GM18907 (cell line): Measurements from ENCODE around the gene LCP2.
"Not testable (repeated sequence)": the region's sequence is repeated elsewhere in the genome, so short reads cannot be mapped to it uniquely, and the experiment has no call there.

ENCODE experiments used
- ATAC-seq: cut with Tn5 transposase; IDR thresholded peaks from one replicate; pipeline ENCODE4 v1.9.1; 2021; ENCODE audit warnings: mild to moderate bottlenecking, moderate library complexity; ENCODE audit not compliant: unreplicated experiment

The LCP2 gene

GRCh38 chr5:170250810-170251317, 46.7 kb downstream of the LCP2 start:
- no peak for ATAC-seq

DNA sequence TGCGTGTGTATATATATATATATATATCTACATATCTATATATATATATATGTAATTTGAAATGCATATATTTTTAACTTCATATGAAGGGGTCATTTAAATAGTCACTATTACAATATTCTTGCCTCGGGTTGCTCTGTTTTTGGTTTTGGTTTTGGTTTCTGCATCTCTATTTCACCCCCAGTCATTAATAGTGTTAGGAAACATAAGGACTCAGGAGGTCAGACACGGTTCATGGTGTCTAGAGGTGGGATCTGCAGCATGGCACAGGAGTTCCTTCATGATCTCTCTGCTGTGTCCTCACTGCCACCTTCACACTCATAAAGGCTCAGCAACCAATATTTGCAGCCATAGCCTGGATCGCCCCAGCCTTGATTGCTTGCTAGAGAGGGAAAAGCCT, 48.2 kb downstream of the LCP2 start:
- ATAC-seq: no peak

DNA sequence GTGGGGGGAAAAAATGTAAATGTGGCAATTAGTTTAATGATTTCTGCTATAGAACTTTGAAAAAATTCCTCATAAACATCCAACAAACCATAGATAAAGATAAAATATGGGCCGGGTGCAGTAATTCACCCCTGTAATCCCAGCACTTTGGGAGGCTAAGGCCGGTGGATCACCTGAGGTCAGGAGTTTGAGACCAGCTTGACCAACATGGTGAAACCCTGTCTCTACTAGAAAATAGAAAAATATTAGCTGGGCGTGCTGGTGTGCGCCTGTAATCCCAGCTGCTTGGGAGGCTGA, 48.7 kb downstream of the LCP2 start:
- not testable (repeated sequence) for ATAC-seq

DNA sequence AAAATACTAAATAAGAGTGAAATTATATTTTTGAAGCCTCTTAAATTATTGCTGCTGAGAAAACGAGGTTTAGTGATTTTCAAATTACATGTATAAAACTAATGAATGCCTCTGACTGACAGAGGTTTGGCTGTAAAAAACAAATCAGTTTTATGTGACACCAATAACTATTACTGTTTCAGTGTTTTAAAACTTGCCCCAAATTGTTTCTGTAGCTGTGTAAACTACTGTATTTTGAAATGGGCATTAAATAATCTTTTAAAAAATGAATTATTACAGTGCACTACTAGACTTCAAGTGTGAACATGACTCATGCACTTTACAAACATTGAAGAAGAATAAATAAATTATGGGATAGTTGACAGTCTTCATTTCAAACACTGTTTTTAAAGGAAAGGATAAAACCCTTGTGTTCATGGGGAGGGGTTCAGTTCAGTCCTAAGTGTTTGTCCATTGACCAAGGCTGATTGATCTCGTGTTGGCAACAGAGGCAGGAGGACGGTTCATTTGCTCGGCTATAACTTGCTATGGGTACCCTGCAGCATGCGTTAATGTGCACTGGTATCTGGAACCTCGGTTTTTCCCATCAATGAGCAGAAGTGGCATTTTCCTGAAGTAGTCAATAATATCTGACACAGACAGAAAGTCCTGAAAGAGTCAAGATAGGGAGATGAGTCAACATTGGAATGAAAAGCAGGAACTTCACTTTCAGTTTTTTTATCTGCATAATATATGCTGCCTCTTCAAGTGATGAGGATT, 49.2 kb downstream of the LCP2 start:
- no peak for ATAC-seq

DNA sequence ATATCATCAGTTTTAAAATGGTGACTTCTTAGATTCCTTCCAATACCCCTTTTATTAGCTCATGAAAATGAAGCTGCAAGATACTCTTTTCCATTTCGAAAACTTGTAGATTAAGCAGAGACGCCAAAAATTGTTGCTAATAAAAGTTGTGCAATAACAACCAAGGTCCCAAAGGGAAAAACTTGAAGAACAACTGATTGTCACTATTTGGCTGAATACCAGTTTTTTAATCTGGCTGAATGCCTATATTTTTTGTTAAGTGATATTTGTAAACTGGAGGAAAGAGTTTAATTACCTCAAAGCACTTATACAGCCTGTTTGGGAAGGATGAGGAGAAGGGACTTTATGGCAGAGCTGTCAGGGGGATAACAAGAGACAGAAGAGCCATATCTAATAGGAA, 50.2 kb downstream of the LCP2 start:
- no peak for ATAC-seq

DNA sequence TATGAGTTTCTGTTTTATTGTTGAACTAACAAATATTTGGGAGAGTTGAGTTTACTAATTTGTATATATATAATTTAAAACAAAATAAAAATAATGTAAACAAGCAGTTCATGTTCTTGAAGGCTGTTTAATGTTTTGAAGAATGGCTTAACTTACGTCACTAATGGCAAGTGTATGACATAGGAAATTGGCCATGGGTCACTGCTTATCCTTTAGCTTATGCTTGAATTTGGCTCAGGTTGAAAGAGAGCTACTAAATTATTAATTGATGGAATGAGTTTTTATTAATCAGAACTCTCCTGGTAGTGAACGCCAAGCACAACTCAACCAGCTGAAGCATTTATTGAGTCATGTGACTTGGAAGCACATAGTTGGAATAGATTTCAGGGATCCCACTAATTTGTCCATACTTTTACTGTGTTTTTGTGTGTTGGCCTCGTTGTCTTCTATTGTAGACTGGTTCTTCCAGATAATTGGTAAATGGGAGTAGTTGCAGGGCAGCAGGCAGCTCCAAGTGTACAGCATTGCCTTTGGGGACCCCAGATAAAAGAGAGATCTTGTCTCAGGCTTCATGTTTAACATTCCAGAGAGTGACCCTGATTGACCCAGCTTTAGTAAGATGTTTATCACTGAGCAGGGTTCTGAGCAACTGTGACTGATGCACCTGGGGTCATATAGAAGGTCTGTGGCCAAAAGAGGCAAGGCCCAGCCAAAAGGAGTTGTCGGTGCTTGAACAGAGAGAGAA, 51.3 kb downstream of the LCP2 start:
- ATAC-seq: no peak

DNA sequence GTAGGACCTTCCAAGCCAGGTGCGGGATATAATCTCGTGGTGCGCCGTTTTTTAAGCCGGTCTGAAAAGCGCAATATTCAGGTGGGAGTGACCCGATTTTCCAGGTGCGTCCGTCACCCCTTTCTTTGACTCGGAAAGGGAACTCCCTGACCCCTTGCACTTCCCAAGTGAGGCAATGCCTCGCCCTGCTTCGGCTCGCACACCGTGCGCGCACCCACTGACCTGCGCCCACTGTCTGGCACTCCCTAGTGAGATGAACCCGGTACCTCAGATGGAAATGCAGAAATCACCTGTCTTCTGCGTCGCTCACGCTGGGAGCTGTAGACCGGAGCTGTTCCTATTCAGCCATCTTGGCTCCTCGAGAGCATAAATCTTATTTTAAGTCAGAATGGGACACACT, 52.1 kb downstream of the LCP2 start:
- ATAC-seq: not testable (repeated sequence)

DNA sequence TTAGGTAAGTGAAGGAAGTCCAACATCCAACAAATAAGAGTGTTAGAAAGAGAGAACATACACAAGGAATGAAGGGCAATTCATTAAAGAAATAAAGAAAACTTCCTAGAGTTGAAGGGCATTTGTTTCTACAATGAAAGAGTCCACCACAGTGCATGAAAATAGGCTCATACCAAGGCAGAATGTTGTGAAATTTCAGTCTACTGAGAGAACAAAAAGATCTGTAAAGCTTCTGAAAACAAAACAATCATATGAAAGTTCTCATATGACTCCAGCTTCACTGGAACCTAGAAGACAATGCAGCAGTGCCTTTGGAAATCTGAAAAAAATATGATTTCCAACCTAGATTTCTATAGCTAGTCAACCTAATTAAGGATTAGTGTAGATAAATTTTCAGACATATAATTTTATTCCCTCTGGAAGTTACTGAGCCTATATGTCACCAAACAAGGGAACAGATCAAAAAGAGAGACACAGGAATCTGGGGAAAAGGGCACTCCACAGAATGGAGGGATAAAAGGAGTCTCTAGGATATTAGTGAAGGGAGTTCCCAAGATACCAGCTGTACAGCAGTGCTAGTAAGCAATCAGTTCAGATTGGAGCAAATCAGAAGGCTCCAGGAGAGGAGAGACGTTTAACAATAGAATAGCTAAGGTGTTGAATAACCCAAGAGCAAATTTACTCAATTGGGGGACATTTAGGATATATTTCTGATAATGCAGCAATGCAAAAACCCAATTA, 59.0 kb downstream of the LCP2 start:
- ATAC-seq: no peak

GRCh38 chr5:170235876-170236864, 61.4 kb downstream of the LCP2 start:
- ATAC-seq: peak; percentile 70

DNA sequence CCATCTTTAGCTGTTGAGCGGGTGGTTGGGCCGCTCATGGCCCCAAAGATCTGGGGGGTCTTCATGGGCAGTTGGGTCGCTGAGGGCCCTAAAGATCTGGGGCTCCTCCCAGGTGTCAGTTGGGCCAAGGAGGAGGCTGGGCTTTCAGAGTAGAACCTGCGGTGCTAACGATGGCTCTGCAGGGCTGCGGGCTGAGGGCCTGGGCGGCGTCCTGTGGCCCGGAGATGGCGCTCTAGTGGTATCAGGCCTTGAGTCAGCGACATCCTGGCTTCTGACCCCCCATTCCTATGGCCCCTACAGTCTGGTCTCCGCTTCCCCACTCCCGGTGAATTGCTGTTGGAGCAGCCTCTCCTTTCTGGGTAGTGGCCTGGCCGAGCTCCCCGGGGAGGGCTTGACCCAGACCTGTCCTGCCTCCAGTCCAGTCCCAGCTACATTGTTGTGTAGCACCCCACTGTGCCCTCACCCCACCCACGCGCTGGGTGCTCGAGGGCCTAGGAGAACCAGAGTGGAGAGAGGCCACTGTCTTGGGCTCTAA, 64.2 kb downstream of the LCP2 start:
- ATAC-seq: no peak

- ATAC-seq: no peak
These were observed 64.8 kb downstream of the LCP2 start, which contains the start of gene C5orf58 for GRCh38 chr5:170232786-170233185. Gene C5orf58, plus strand, starts transcription at chr5:170232985. Its CDS starts 1,992 bp downstream, at chr5:170234977.

DNA sequence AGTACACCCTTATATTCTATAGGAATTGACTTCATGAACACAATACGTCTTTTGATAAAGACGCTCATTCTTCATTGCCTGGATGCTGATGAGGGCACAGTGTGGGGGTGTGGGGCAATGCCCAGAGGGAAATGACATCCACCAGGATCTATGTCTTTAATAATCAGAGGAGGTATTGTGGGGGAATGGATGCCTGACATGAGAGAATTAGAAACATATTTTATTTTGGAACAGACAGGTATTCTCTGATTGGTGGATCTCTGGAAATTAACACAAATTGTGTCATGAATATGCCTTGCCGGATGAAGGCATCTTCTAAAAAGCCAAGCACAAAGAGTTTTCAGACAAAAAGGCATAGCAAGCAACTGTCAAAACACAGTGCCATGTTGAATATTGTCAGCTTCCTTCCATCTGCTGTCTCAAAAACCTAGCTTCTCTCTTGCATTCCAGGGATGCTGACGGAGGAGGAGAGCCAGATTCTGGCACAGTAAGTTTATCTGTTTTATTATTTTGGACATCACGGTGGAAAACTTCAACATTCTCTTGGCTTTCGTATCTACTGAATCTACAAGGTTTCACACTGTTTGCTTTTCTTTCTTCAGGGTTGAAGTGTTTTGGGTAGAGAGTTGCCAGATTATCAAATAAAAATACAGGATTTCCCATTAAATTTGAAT, 68.7 kb downstream of the LCP2 start:
- ATAC-seq: no peak

GRCh38 chr5:170226661-170227060, 70.9 kb downstream of the LCP2 start:
- no peak for ATAC-seq

DNA sequence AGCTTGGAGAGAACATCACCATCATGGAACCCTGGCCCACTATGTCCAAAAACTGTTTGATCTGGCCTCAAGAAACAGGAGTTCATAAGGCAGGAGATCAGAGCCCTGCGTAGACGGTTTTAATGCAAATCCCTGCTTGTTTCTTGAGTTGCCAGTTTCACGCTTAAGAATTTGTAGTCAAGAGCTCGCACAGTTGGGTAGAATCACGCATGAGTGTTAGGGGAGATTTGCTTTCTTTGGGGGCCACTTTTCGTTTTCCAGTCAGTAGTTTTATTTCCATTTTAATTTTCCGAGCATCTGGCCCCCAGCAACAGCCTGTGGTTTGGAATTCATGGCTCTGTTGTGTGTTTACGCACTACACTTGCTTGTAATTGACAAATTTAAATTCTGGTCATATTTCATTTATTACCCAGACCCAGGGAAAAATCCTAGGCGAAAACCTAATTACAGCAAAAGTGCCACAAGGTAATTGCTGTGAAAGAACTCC, 71.4 kb downstream of the LCP2 start:
- no peak for ATAC-seq

GRCh38 chr5:170225326-170226128, 72.0 kb downstream of the LCP2 start:
- peak; percentile 50 for ATAC-seq

DNA sequence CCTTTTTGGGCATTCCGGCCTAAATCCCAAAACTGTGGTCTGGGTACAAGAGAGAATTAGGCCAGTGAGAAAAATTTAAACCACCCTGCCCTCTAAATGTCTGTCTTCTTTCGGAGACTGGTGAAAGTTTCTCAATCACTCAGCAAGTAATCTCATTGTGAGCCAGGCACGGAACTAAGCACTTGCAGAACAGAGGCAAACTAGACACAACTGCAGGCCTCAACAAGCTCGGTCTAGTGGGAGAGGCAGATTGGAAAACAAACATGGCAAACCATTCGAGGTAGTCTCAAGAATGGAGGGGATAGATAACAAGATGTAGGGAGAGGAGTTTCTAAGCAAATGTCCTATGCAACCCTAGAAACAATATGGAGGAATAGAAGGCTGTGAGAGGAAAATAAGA, 73.7 kb downstream of the LCP2 start:
- ATAC-seq: no peak

- no peak for ATAC-seq
These were observed 74.2 kb downstream of the LCP2 start for GRCh38 chr5:170223360-170223759.

DNA sequence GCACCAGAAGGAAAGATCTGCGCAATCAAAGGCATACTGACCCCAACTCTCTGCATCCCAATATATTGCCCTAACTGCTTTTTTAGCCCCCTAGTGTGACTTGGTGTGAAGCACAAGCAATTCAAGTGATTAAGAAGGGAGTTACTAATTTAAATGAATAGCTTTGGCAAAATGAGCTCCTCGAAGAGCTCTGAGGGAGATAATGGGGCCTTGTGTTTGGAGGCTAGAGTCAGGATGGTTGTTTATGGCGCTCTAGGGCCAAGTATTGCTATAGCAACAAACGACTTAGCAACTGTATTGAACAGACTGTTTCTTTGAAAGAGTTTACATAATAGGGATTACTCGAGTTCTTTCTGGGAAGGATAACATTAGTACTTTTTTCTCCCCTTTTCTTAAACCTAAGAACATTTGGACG, 76.2 kb downstream of the LCP2 start:
- ATAC-seq: no peak

GRCh38 chr5:170220191-170220590, 77.4 kb downstream of the LCP2 start:
- no peak for ATAC-seq
